Measurements from ENCODE around the gene HACD4. TPM values are rescaled to one million over a fixed set of nuclear protein-coding genes. Genes with fewer than 3 reads are reported as not detected.
A peak's percentile ranks its signal among the peaks of the same experiment; 100 is the strongest.

Gene HACD4
- total RNA-seq, 1 experiment from 2014 or later: 1.2 TPM

GRCh38 chr9:20997503-20998076, 33.9 kb downstream of the HACD4 start (continued):
- TF ChIP-seq USF1 (CRISPR knock-in tag; IDR thresholded peaks at IDR 0.05) (no peak), GTF2I (CRISPR knock-in tag; conservative IDR thresholded peaks at IDR 0.05) (no peak), ZNF232 (CRISPR knock-in tag; IDR thresholded peaks at IDR 0.05) (no peak), ZNF396 (CRISPR knock-in tag; IDR thresholded peaks at IDR 0.05; ENCODE audit: borderline replicate concordance) (no peak), NR3C1 (CRISPR knock-in tag; conservative IDR thresholded peaks at IDR 0.05; ENCODE audit: low read depth) (no peak), FOXP4 (CRISPR knock-in tag; IDR thresholded peaks at IDR 0.05) (no peak), MLX (CRISPR knock-in tag; IDR thresholded peaks at IDR 0.05) (no peak)

- CTCF ChIA-PET: interaction anchor here (1.6 kb wide), 1 partner anchor 114 kb away, joined by 8 read pairs; no protein-coding TSS in a partner anchor
- H3K36me3 Mint-ChIP-seq: peaks cover 20% of the 10 kb centered on the region
- no peak for ATAC-seq
- TF ChIP-seq ARID4B (CRISPR knock-in tag; IDR thresholded peaks at IDR 0.05; ENCODE audit: borderline replicate concordance) (no peak), ZNF121 (CRISPR knock-in tag; IDR thresholded peaks at IDR 0.05) (no peak), ZNF416 (CRISPR knock-in tag; IDR thresholded peaks at IDR 0.05) (no peak), ZNF317 (CRISPR knock-in tag; IDR thresholded peaks at IDR 0.05; ENCODE audit: borderline replicate concordance, low read depth) (no peak), E2F1 (CRISPR knock-in tag; IDR thresholded peaks at IDR 0.05) (no peak), SMAD4 (CRISPR knock-in tag; IDR thresholded peaks at IDR 0.05) (no peak), NR2C2 (CRISPR knock-in tag; IDR thresholded peaks at IDR 0.05) (no peak), ZMAT4 (CRISPR knock-in tag; IDR thresholded peaks at IDR 0.05) (no peak), SP1 (CRISPR knock-in tag; conservative IDR thresholded peaks at IDR 0.05) (no peak), AR (CRISPR knock-in tag; IDR thresholded peaks at IDR 0.05) (no peak), ZBTB21 (CRISPR knock-in tag; IDR thresholded peaks at IDR 0.05; ENCODE audit: borderline replicate concordance) (no peak), ELF4 (CRISPR knock-in tag; IDR thresholded peaks at IDR 0.05; ENCODE audit: low read depth) (no peak), ATF3 (CRISPR knock-in tag; conservative IDR thresholded peaks at IDR 0.05) (no peak), ZNF138 (CRISPR knock-in tag; conservative IDR thresholded peaks at IDR 0.05) (no peak), CBFB (CRISPR knock-in tag; IDR thresholded peaks at IDR 0.05; ENCODE audit: low read depth) (no peak), NFYB (CRISPR knock-in tag; conservative IDR thresholded peaks at IDR 0.05; ENCODE audit: low read depth) (no peak), TCF7 (CRISPR knock-in tag; IDR thresholded peaks at IDR 0.05; ENCODE audit: low read depth) (no peak)
Measured at GRCh38 chr9:20996809-20997208, 34.6 kb downstream of the HACD4 start.

More at GRCh38 chr9:20996809-20997208, 34.6 kb downstream of the HACD4 start:
- POLR2A ChIA-PET: no interaction called here
- Mint-ChIP-seq H3K4me3 (no peak overlapping the region), H3K27ac (peak overlapping the region; percentile 17; the same call in 1 of the 2 replicates), H3K27me3 (ENCODE audit: low read depth) (no peaks in the 10 kb centered on the region), H3K9me3 (peaks cover 9% of the 10 kb centered on the region), H3K4me1 (peaks cover 14% of the 10 kb centered on the region)
- no peak for DNase-seq (ENCODE audit: low spot score)

All from WTC11 (cell line).